GM23248 (cell line): ENCODE results near the gene SLC25A21. TPM values are rescaled to one million over a fixed set of nuclear protein-coding genes. Genes with fewer than 3 reads are reported as not detected.
"Not testable (repeated sequence)": the region's sequence is repeated elsewhere in the genome, so short reads cannot be mapped to it uniquely, and the experiment has no call there.

Source experiments
- DNase-seq: peaks from one replicate; pipeline ENCODE4 v3.0.0-alpha.2; 2015
- H2AFZ ChIP-seq: fragments of 200-600 bp; sonication (generic); 2 replicates; pipeline ENCODE4 v1.6.1; 2016; ENCODE audit warnings: antibody characterized with exemption
- H3F3A ChIP-seq: fragments of 200-600 bp; sonication (generic); 2 replicates; pipeline ENCODE4 v1.6.1; 2016; ENCODE audit warnings: mild to moderate bottlenecking, antibody characterized with exemption, mixed run types; ENCODE audit not compliant: insufficient read depth
- H3K27ac ChIP-seq: fragments of 200-600 bp; sonication (generic); 2 replicates; pipeline ENCODE4 v1.5.1; 2016; ENCODE audit warnings: mild to moderate bottlenecking
- H3K27me3 ChIP-seq: fragments of 200-600 bp; sonication (generic); replicated peaks from 2 replicates; pipeline ENCODE4 v1.6.1; 2016; ENCODE audit warnings: mild to moderate bottlenecking; ENCODE audit not compliant: insufficient read depth
- H3K36me3 ChIP-seq: fragments of 200-600 bp; sonication (generic); 2 replicates; pipeline ENCODE4 v1.6.1; 2016; ENCODE audit warnings: low read depth, mild to moderate bottlenecking
- H3K4me1 ChIP-seq: fragments of 200-600 bp; sonication (generic); 2 replicates; pipeline ENCODE4 v1.6.1; 2016; ENCODE audit warnings: mild to moderate bottlenecking; ENCODE audit not compliant: insufficient read depth
- H3K4me2 ChIP-seq: fragments of 200-600 bp; sonication (generic); one replicate; pipeline ENCODE4 v1.6.1; 2016; ENCODE audit warnings: mild to moderate bottlenecking; ENCODE audit not compliant: unreplicated experiment
- H3K4me3 ChIP-seq: fragments of 200-600 bp; sonication (generic); 2 replicates; pipeline ENCODE4 v1.5.1; 2016; ENCODE audit warnings: mild to moderate bottlenecking
- H3K79me2 ChIP-seq: fragments of 200-600 bp; sonication (generic); 2 replicates; pipeline ENCODE4 v1.6.1; 2016; ENCODE audit warnings: mild to moderate bottlenecking; ENCODE audit not compliant: insufficient read depth
- H3K9ac ChIP-seq: fragments of 200-600 bp; sonication (generic); 2 replicates; pipeline ENCODE4 v1.6.1; 2016; ENCODE audit warnings: mild to moderate bottlenecking
- H3K9me2 ChIP-seq: fragments of 200-600 bp; sonication (generic); 2 replicates; pipeline ENCODE4 v1.6.1; 2016; ENCODE audit warnings: mixed run types, mild to moderate bottlenecking, moderate library complexity; ENCODE audit not compliant: insufficient read depth
- H3K9me3 ChIP-seq: fragments of 200-600 bp; sonication (generic); one replicate; pipeline ENCODE4 v1.6.1; 2017; ENCODE audit warnings: low read depth
- H4K20me1 ChIP-seq: fragments of 200-600 bp; sonication (generic); 2 replicates; pipeline ENCODE4 v1.6.0; 2016; ENCODE audit not compliant: insufficient read depth
- EZH2 ChIP-seq: fragments of 200-600 bp; sonication (generic); IDR thresholded peaks from 2 replicates; pipeline ENCODE4 v1.6.1; 2018; ENCODE audit warnings: antibody characterized with exemption, mild to moderate bottlenecking; ENCODE audit not compliant: insufficient read depth, poor library complexity, severe bottlenecking
- EZH2phosphoT487 ChIP-seq: fragments of 200-600 bp; sonication (generic); IDR thresholded peaks from 2 replicates; pipeline ENCODE4 v1.6.1; 2018; ENCODE audit warnings: antibody characterized with exemption, moderate library complexity, mild to moderate bottlenecking, low read depth; ENCODE audit not compliant: insufficient read depth
- WGBS, 2 experiments: methylation state at CpG; one replicate each; pipeline ENCODE4 v1.1.6; 2015 to 2017; ENCODE audit warnings: low lambda C conversion rate in 2 of 2, low coverage in 1 of 2; ENCODE audit errors: missing lambda C conversion rate in 2 of 2; 5-methylcytosine and 5-hydroxymethylcytosine counted together
- in situ Hi-C: fragments of 300-500 bp; cut with MboI; formaldehyde crosslinking; loops from 2 replicates; pipeline ENCODE4 v1.15.0; 2020
- polyA plus RNA-seq: library from polyadenylated mRNA; unstranded; fragments of >200 nt; fragmentation: Nextera tagmentation; extraction: Ambion mirVana; gene quantifications from 2 replicates; pipeline ENCODE4 v1.2.1, GENCODE V29; 2016
- total RNA-seq: library from RNA; depleted of rRNA; stranded (reverse); fragments of >200 nt; shearing (Covaris generic); gene quantifications from 2 replicates; pipeline ENCODE4 v1.2.3, GENCODE V29; 2014

SLC25A21 gene
- total and polyA plus RNA-seq, 2 experiments from 2014 or later = 0.26 TPM; not detected in 1

DNA sequence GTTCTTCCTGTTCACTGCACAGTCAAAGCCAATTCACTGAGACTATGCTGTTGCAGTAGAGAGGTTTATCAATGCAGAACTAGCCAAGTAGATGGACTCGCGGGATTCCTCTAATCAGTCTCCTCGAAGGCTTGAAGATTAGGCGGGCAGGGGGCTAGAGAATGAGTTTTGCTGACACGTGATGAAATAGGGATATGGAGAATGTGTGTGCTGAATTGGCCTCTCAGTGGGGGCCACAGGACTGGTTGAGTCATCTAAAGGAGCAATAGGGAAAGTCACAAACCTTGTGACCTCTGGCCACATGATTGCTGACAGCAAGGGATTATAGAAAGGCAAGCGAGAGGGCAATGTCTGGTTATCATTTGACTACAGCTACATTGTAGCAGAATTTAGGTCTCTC lies 38.0 kb upstream of the SLC25A21 start:
- 96 to 97% methylated on average over 6 of the region's 6 CpGs for WGBS, 2 experiments
- in situ Hi-C loops = no loop called here
- no peak overlapping the region for H3K4me3 ChIP-seq

GRCh38 chr14:37209617-37210016 lies 37.2 kb upstream of the SLC25A21 start:
- WGBS, 2 experiments = 59 to 67% methylated on average over 2 of the region's 2 CpGs
- H3K27ac ChIP-seq, H3K4me1 ChIP-seq, H3K9me2 ChIP-seq, H3K4me3 ChIP-seq, H2AFZ ChIP-seq, H4K20me1 ChIP-seq, H3K27me3 ChIP-seq, H3K36me3 ChIP-seq, DNase-seq, H3F3A ChIP-seq, H3K9ac ChIP-seq, H3K4me2 ChIP-seq, in situ Hi-C loops, H3K9me3 ChIP-seq: not testable (repeated sequence)
- H3K79me2 ChIP-seq = peaks cover 29% of the 10 kb centered on the region

More for the DNA sequence above, 38.0 kb upstream of the SLC25A21 start:
- H3K27ac ChIP-seq = no peak overlapping the region
- no peak overlapping the region for H3K4me2 ChIP-seq
- no peak overlapping the region for H3K9ac ChIP-seq
- no peaks in the 10 kb centered on the region for H3K36me3 ChIP-seq
- TF ChIP-seq EZH2phosphoT487 (no peak), EZH2 (no peak)
- no peaks in the 10 kb centered on the region for H4K20me1 ChIP-seq
- no peaks in the 10 kb centered on the region for H3K4me1 ChIP-seq
- no peak overlapping the region for H2AFZ ChIP-seq
- H3K9me2 ChIP-seq = no peaks in the 10 kb centered on the region
- H3K79me2 ChIP-seq = peaks cover 21% of the 10 kb centered on the region
- no peak for DNase-seq
- H3F3A ChIP-seq = no peaks in the 10 kb centered on the region
- no peaks in the 10 kb centered on the region for H3K9me3 ChIP-seq
- H3K27me3 ChIP-seq = no peaks in the 10 kb centered on the region

GRCh38 chr14:37205623-37206605 lies 33.5 kb upstream of the SLC25A21 start:
- 93 to 95% methylated on average over 7 of the region's 7 CpGs for WGBS, 2 experiments
- H3K4me2 ChIP-seq, H3K4me1 ChIP-seq, H3K36me3 ChIP-seq, H2AFZ ChIP-seq, H3K27ac ChIP-seq, H3K4me3 ChIP-seq, H3F3A ChIP-seq, H3K27me3 ChIP-seq, H3K9ac ChIP-seq, DNase-seq, in situ Hi-C loops, H3K9me3 ChIP-seq, H3K9me2 ChIP-seq, H4K20me1 ChIP-seq: not testable (repeated sequence)
- peaks cover 51% of the 10 kb centered on the region for H3K79me2 ChIP-seq

- no peaks in the 10 kb centered on the region for H3K36me3 ChIP-seq
- 100% methylated on average over 1 of the region's 1 CpG for WGBS, 2 experiments
- peaks cover 2% of the 10 kb centered on the region; the same call in 1 of the 2 replicates for H3F3A ChIP-seq
- no peak overlapping the region for H3K9ac ChIP-seq
- H3K9me3 ChIP-seq = no peaks in the 10 kb centered on the region
- peaks cover 7% of the 10 kb centered on the region for H3K4me1 ChIP-seq
- H4K20me1 ChIP-seq = no peaks in the 10 kb centered on the region
- no peaks in the 10 kb centered on the region for H3K27me3 ChIP-seq
- no peak overlapping the region for H3K4me2 ChIP-seq
- no peak overlapping the region for H3K4me3 ChIP-seq
- TF ChIP-seq EZH2 = no peak
- TF ChIP-seq EZH2phosphoT487 = no peak
- H3K27ac ChIP-seq = no peak overlapping the region
- H3K79me2 ChIP-seq = peaks cover 62% of the 10 kb centered on the region
- no peak overlapping the region for H2AFZ ChIP-seq
- in situ Hi-C loops = no loop called here
- no peaks in the 10 kb centered on the region for H3K9me2 ChIP-seq
- DNase-seq = no peak
These were observed 31.0 kb upstream of the SLC25A21 start for GRCh38 chr14:37203423-37203822.
